ENCODE results near the gene TCF19. TPM values are rescaled to one million over a fixed set of nuclear protein-coding genes. Genes with fewer than 3 reads are reported as not detected.
"Not testable (repeated sequence)": the region's sequence is repeated elsewhere in the genome, so short reads cannot be mapped to it uniquely, and the experiment has no call there.

The TCF19 gene
- total RNA-seq, 1 donor from 2014 or later = 17.3 TPM

DNA sequence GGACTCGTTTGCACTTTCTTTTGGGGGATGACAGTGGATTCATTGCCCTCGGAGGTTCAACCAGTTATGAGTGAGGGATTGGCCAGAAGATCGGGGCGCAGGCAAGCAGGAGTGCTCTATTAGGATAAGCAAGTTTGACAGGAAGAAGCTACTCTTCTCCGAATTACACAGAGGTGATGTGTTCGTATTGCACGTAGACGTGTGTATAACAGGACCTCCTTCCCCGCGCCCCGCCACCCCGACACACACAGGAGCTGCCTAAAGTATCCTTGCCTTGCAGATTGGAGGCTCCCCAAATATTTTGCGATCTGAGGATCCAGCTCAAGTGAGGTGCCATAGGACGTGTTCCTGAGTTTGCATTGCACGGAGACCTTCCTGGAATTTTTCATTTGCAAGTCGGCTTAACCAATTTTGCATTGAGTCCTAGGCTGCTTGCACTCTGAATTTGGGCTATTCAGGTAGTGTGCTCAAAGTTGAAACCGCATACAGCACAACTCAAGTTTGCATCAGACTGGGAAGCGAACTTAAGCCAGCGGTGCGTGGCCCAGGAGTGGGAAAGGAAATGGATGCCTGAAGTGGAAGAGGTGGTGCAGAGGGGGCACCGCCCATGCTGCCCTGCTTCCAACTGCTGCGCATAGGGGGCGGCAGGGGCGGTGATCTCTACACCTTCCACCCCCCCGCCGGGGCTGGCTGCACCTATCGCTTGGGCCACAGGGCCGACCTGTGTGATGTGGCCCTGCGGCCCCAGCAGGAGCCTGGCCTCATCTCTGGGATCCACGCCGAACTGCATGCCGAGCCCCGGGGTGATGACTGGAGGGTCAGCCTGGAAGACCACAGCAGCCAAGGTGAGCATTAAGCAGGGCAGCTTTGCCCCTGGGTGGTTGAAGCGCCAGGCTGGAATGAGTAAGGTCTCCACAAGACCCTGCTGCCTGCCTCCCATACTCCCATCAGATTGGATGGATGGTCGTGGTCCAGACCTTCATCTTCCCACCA lies 770 bp downstream of the TCF19 start:
- Mint-ChIP-seq H3K9me3 (no peaks in the 10 kb centered on the region), H3K4me3 (peak overlapping the region; percentile 95), H3K4me1 (peaks cover 42% of the 10 kb centered on the region), H3K36me3 (ENCODE audit: low read depth) (peaks cover 20% of the 10 kb centered on the region), H3K27ac (peak overlapping the region; percentile 90), H3K27me3 (no peaks in the 10 kb centered on the region)
- intact Hi-C loops (cut with micrococcal nuclease) = loop anchor here (1.0 to 5.0 kb wide), 4 partner anchors 22 to 1217 kb away; partner anchors contain the start of gene HLA-A
- POLR2A ChIA-PET = interaction anchor here (0.6 to 2.3 kb wide), 9 partner anchors 12 to 1019 kb away, joined by 3 to 20 read pairs (median 4); partner anchors contain the start of genes HLA-C and VARS2
- ATAC-seq (ENCODE audit: low read depth) = no peak
- TF ChIP-seq, protein P1, sequence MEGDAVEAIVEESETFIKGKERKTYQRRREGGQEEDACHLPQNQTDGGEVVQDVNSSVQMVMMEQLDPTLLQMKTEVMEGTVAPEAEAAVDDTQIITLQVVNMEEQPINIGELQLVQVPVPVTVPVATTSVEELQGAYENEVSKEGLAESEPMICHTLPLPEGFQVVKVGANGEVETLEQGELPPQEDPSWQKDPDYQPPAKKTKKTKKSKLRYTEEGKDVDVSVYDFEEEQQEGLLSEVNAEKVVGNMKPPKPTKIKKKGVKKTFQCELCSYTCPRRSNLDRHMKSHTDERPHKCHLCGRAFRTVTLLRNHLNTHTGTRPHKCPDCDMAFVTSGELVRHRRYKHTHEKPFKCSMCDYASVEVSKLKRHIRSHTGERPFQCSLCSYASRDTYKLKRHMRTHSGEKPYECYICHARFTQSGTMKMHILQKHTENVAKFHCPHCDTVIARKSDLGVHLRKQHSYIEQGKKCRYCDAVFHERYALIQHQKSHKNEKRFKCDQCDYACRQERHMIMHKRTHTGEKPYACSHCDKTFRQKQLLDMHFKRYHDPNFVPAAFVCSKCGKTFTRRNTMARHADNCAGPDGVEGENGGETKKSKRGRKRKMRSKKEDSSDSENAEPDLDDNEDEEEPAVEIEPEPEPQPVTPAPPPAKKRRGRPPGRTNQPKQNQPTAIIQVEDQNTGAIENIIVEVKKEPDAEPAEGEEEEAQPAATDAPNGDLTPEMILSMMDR (IDR thresholded peaks at IDR 0.05) = no peak
- CTCF ChIA-PET = interaction anchor here (0.6 to 2.1 kb wide), 3 partner anchors 32 to 762 kb away, joined by 3 to 9 read pairs (median 4); no protein-coding TSS in a partner anchor
- no peak for DNase-seq

DNA sequence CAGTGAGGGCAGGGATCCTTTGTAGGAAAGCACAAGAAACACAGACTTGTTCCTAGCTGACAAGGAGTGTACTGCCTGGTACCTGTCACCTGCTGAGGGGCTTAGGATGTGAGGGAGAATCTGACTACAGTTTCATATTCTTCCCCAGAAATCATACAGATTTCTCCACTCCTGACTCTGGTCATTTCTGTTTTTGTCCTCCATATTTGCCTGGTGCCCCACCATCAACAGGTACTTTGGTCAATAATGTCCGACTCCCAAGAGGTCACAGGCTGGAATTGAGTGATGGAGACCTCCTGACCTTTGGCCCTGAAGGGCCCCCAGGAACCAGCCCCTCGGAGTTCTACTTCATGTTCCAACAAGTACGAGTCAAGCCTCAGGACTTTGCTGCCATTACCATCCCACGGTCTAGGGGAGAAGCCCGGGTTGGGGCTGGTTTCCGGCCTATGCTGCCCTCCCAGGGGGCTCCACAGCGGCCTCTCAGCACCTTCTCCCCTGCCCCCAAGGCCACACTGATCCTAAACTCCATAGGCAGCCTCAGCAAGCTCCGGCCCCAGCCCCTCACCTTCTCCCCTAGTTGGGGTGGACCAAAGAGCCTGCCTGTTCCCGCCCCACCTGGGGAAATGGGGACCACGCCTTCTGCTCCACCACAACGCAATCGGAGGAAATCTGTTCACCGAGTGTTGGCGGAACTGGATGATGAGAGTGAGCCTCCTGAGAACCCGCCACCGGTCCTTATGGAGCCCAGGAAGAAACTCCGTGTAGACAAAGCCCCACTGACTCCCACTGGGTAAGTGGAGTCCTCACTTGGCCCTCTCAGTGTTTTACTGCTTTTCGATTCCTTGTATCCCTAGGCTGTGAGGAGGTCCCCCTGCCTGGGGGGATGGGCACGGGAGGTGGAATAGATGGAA lies 3.1 kb downstream of the TCF19 start:
- peaks cover 9% of the 10 kb centered on the region for H3K36me3 Mint-ChIP-seq (ENCODE audit: low read depth)
- TF ChIP-seq, protein P1 (IDR thresholded peaks at IDR 0.05) = no peak
- intact Hi-C loops (cut with micrococcal nuclease) = no loop called here
- H3K4me3 Mint-ChIP-seq = no peak overlapping the region
- no peaks in the 10 kb centered on the region for H3K27me3 Mint-ChIP-seq
- DNase-seq (no peak), ATAC-seq (ENCODE audit: low read depth) (no peak)
- H3K4me1 Mint-ChIP-seq = peaks cover 54% of the 10 kb centered on the region
- CTCF ChIA-PET = no interaction called here
- no peaks in the 10 kb centered on the region for H3K9me3 Mint-ChIP-seq
- H3K27ac Mint-ChIP-seq = no peak overlapping the region
- POLR2A ChIA-PET = interaction anchor here (0.6 kb wide), 1 partner anchor 301 kb away, joined by 4 read pairs; no protein-coding TSS in a partner anchor

DNA sequence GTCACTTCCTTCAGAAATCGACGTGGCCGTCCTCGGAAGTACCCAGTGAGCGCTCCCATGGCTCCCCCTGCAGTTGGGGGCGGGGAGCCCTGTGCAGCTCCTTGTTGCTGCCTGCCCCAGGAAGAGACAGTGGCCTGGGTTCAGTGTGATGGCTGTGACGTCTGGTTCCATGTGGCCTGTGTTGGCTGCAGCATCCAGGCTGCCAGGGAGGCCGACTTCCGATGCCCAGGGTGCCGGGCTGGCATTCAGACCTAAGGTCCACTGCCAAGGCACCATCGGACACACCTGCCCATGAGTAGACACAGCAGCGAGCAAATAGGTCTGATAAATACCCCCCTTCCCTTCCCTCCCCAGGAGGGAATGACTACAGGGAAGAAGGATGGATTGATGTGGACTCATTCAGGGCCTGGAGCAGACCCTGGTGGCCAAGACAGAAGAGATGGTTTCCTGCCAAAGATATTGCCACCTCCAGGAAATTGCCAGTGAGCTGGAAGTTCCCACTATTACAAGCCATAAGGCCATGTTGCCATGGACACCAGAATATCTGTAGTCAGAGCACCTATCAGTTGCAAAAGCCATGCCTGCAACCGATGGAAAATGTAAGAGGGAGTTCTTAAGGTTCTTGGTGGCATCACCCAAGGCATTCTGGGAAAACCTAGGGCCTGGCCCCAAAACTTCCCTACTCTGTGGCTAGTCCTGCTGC lies 4.2 kb downstream of the TCF19 start:
- TF ChIP-seq, protein P1 (IDR thresholded peaks at IDR 0.05) = no peak
- POLR2A ChIA-PET = interaction anchor here (0.5 to 0.6 kb wide), 2 partner anchors 24 to 443 kb away, joined by 3 to 10 read pairs; no protein-coding TSS in a partner anchor
- peaks cover 46% of the 10 kb centered on the region for H3K4me1 Mint-ChIP-seq
- no peak overlapping the region for H3K27ac Mint-ChIP-seq
- CTCF ChIA-PET = no interaction called here
- ATAC-seq (ENCODE audit: low read depth) (no peak), DNase-seq (no peak)
- H3K4me3 Mint-ChIP-seq = no peak overlapping the region
- H3K9me3 Mint-ChIP-seq = no peaks in the 10 kb centered on the region
- H3K36me3 Mint-ChIP-seq (ENCODE audit: low read depth) = peaks cover 9% of the 10 kb centered on the region
- intact Hi-C loops (cut with micrococcal nuclease) = no loop called here
- no peaks in the 10 kb centered on the region for H3K27me3 Mint-ChIP-seq

DNA sequence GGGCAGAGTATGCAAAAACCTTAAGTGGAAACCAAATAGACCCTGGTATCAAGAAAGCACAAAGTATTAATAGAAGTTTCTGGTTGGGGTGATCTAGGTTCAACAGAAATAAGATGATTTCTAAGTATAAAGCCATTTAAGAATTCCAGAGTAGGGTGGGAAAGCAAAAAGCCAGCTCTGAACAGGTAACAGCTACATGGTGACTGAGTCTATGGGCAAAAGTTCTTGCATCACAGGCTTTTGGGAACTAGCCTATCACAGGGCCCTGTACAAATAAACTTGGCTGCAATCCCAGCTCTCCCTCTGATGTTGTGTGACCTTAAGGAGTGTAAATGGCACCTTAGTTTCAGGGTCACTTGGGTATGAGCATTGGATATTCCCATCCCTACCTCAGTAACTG lies 5.5 kb downstream of the TCF19 start:
- TF ChIP-seq, protein P1 (IDR thresholded peaks at IDR 0.05) = no peak
- peaks cover 34% of the 10 kb centered on the region for H3K4me1 Mint-ChIP-seq
- H3K36me3 Mint-ChIP-seq (ENCODE audit: low read depth) = peaks cover 6% of the 10 kb centered on the region
- no peak overlapping the region for H3K4me3 Mint-ChIP-seq
- H3K27me3 Mint-ChIP-seq = no peaks in the 10 kb centered on the region
- no peaks in the 10 kb centered on the region for H3K9me3 Mint-ChIP-seq
- ATAC-seq (ENCODE audit: low read depth) (no peak), DNase-seq (no peak)
- intact Hi-C loops (cut with micrococcal nuclease) = no loop called here
- H3K27ac Mint-ChIP-seq = peak overlapping the region; percentile 59
- ChIA-PET POLR2A (interaction anchor here (0.6 to 1.2 kb wide), 3 partner anchors 24 to 549 kb away, joined by 4 to 6 read pairs (median 4); no protein-coding TSS in a partner anchor), CTCF (interaction anchor here (2.2 kb wide), 1 partner anchor 28 kb away, joined by 6 read pairs; no protein-coding TSS in a partner anchor)

DNA sequence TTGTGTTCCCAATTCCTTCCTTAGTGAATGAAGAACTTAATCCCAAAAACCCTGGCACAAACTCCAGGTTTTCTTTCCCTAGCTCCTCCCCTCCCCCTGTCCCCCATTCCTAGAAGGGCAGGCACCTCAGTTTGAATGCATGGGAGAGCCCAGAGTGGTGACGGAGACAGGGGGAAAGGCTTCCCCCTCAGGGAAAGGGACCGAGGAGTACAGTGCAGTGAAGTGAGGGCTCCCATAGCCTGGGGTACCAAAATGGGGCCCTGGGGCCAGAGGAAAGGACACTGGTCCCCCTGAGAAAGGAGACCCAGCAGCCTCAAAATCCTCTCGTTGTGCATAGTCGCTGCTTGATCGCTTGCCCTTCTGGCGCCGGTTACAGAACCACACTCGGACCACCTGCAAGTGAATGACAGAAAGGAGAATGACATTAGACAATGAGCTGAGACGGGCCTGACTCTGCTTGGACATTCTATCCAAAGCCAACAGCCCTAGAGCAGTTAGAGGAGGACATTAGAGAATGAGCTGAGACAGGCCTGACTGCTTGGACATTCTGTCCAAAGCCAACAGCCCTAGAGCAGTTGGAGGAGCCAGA lies 6.2 kb downstream of the TCF19 start:
- CTCF ChIA-PET = interaction anchor here (1.4 to 2.2 kb wide), 2 partner anchors 27 to 202 kb away, joined by 6 to 7 read pairs; no protein-coding TSS in a partner anchor
- not testable (repeated sequence) for H3K9me3 Mint-ChIP-seq

DNA sequence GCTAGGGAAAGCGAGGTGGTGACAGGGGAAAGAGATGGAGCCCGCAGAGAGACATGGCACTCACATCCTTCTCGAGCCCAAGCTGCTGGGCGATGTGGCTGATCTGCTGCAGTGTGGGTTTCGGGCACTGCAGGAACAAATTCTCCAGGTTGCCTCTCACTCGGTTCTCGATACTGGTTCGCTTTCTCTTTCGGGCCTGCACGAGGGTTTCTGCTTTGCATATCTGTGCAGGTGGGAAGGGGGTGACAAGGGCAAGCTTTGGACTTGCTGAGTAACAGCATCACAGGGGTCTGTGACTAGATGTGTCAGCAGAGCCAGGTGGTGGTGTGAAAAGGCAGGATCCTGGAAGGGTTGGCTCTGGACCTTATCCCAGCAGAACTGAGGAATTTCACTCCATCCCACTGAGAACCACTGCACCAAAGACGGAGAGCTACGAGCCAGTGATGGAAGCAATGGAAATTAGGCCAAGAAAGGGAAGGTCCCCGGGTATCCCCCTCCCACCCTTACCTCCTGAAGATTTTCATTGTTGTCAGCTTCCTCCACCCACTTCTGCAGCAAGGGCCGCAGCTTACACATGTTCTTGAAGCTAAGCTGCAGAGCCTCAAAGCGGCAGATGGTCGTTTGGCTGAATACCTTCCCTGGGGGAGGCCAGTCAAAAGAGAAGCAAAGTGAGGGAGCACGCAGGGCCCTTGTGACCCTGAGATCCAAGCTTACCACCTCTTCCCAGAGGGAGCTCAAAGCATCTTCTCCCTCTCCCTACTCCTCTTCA lies 6.9 kb downstream of the TCF19 start:
- ChIA-PET POLR2A (interaction anchor here (1.0 to 2.4 kb wide), 7 partner anchors 19 to 143 kb away, joined by 3 to 8 read pairs (median 5); no protein-coding TSS in a partner anchor), CTCF (interaction anchor here (1.4 to 2.2 kb wide), 2 partner anchors 27 to 201 kb away, joined by 6 to 7 read pairs; no protein-coding TSS in a partner anchor)
- H3K27ac Mint-ChIP-seq = peak overlapping the region; percentile 89
- H3K36me3 Mint-ChIP-seq (ENCODE audit: low read depth); H3K9me3 Mint-ChIP-seq; H3K27me3 Mint-ChIP-seq; intact Hi-C loops (cut with micrococcal nuclease): not testable (repeated sequence)
- peak overlapping the region; percentile 53 for H3K4me3 Mint-ChIP-seq
- DNase-seq (peak; percentile 26), ATAC-seq (ENCODE audit: low read depth) (peak; percentile 88)
- peaks cover 24% of the 10 kb centered on the region for H3K4me1 Mint-ChIP-seq

More for the DNA sequence above, 6.2 kb downstream of the TCF19 start:
- intact Hi-C loops (cut with micrococcal nuclease); ATAC-seq (ENCODE audit: low read depth); H3K36me3 Mint-ChIP-seq (ENCODE audit: low read depth); DNase-seq; H3K27me3 Mint-ChIP-seq: not testable (repeated sequence)
- POLR2A ChIA-PET = interaction anchor here (0.6 to 2.4 kb wide), 9 partner anchors 20 to 550 kb away, joined by 3 to 8 read pairs (median 4); no protein-coding TSS in a partner anchor
- peak overlapping the region; percentile 53 for H3K4me3 Mint-ChIP-seq
- peak overlapping the region; percentile 89 for H3K27ac Mint-ChIP-seq
- H3K4me1 Mint-ChIP-seq = peaks cover 29% of the 10 kb centered on the region

Data from activated B cell treated with CpG ODN at 0.5 μM for 24 hours (primary cell).